Panc1 (cell line): Measurements from ENCODE around the gene SLC7A14.

Source experiments
- CTCF ChIP-seq: fragments of 450-650 bp; IDR thresholded peaks from 2 replicates; pipeline ENCODE4 v1.5.1; 2017; ENCODE audit warnings: mild to moderate bottlenecking
- POLR2AphosphoS5 ChIP-seq: IDR thresholded peaks from 2 replicates; pipeline ENCODE4 v1.6.1; 2012; ENCODE audit warnings: mild to moderate bottlenecking, low read depth, low read length, moderate library complexity
- SIN3A ChIP-seq: IDR thresholded peaks from 2 replicates; pipeline ENCODE4 v1.6.1; 2012; ENCODE audit warnings: low read depth, mild to moderate bottlenecking, low read length, moderate library complexity, borderline replicate concordance; ENCODE audit not compliant: insufficient read depth

DNA sequence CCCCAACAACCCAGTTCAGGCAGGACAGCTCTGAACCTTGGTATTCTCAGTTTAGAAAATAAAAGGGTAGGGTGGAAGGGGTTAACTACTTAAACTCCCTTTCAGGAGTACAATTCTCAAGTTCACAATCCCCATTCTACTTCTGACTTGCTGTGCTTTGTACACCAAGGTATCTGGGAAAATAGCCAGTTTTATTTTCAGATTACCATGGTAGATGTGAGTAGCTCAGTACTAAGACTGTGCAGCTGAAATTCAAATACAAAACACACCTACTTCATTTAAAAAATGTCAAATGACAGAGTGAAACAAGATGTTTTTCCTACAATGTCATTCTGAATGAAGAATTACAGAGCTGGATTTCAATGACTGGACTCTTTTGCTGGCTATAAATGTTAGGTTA lies 27.4 kb downstream of the SLC7A14 start:
- TF ChIP-seq POLR2AphosphoS5, result no peak
- TF ChIP-seq CTCF, result no peak
- TF ChIP-seq SIN3A, result no peak
